SK-N-SH (cell line): ENCODE measurements around the gene SDF4. TPM values are rescaled to one million over a fixed set of nuclear protein-coding genes. Genes with fewer than 3 reads are reported as not detected.

Source experiments
- CTCF ChIA-PET: fragments of 300-600, 350-600 bp; formaldehyde crosslinking; extraction: SDS; loops from one replicate; lab custom pipeline; 2021; lab: Yijun Ruan, JAX
- POLR2A ChIA-PET: fragments of 350-600 bp; sonication (Branson Sonifier 250); formaldehyde crosslinking; extraction: SDS; loops from one replicate; lab custom pipeline; 2020; ENCODE audit warnings: antibody characterized with exemption, inconsistent platforms; lab: Yijun Ruan, JAX
- DNase-seq: peaks from one replicate; pipeline ENCODE4 v3.0.0; 2012
- H2AFZ ChIP-seq: fragments of 200-600 bp; sonication (generic); 2 replicates; pipeline ENCODE4 v1.8.1; 2016; ENCODE audit warnings: antibody characterized with exemption, mild to moderate bottlenecking, low read depth
- H3F3A ChIP-seq: fragments of 200-600 bp; sonication (generic); replicated peaks from 2 replicates; pipeline ENCODE3; 2016; ENCODE audit warnings: antibody characterized with exemption, mild to moderate bottlenecking; ENCODE audit not compliant: insufficient read depth
- H3K27ac ChIP-seq, 2 experiments: fragments of 200-500 bp in 1 of 2; fragments of 200-600 bp in 1 of 2; sonication (Bioruptor generic) in 1 of 2; sonication (generic), shearing (Covaris generic) in 1 of 2; 2 replicates each; pipeline versions ENCODE4 v1.5.1 to v1.6.1; 2014 to 2016; ENCODE audit warnings: low read depth in 2 of 2, inconsistent platforms in 1 of 2, low read length in 1 of 2, mild to moderate bottlenecking in 1 of 2, mixed read lengths in 1 of 2
- H3K27me3 ChIP-seq: fragments of 200-600 bp; sonication (generic), shearing (Covaris generic); 2 replicates; pipeline ENCODE4 v1.6.1; 2016; ENCODE audit warnings: mixed run types; ENCODE audit not compliant: insufficient read depth
- H3K36me3 ChIP-seq, 2 experiments: fragments of 200-500 bp in 1 of 2; fragments of 200-600 bp in 1 of 2; sonication (Bioruptor generic) in 1 of 2; sonication (generic) in 1 of 2; replicated peaks in 1 of 2; 2 replicates each; pipeline versions ENCODE3 to v1.5.1; 2014 to 2016; ENCODE audit warnings: low read length in 1 of 2, mild to moderate bottlenecking in 1 of 2; ENCODE audit not compliant: insufficient read depth in 2 of 2, control insufficient read depth in 1 of 2
- H3K4me1 ChIP-seq, 2 experiments: fragments of 200-500 bp in 1 of 2; fragments of 200-600 bp in 1 of 2; sonication (Bioruptor generic) in 1 of 2; sonication (generic), shearing (Covaris generic) in 1 of 2; 2 replicates each; pipeline versions ENCODE4 v1.5.1 to v1.6.1; 2014 to 2016; ENCODE audit warnings: low read depth in 1 of 2, low read length in 1 of 2, mixed run types in 1 of 2; ENCODE audit not compliant: insufficient read depth in 2 of 2, control insufficient read depth in 1 of 2
- H3K4me2 ChIP-seq: fragments of 200-600 bp; sonication (generic), shearing (Covaris generic); 2 replicates; pipeline ENCODE4 v1.6.1; 2017; ENCODE audit warnings: mixed run types
- H3K4me3 ChIP-seq, 2 experiments: fragments of 200-500 bp in 1 of 2; fragments of 200-600 bp in 1 of 2; sonication (Bioruptor generic) in 1 of 2; sonication (generic), shearing (Covaris generic) in 1 of 2; 2 replicates each; pipeline versions ENCODE4 v1.5.1 to v1.8.1; 2014 to 2016; ENCODE audit warnings: low read depth in 2 of 2, inconsistent platforms in 1 of 2, low read length in 1 of 2, mild to moderate bottlenecking in 1 of 2, mixed read lengths in 1 of 2, moderate library complexity in 1 of 2
- H3K79me2 ChIP-seq: fragments of 200-600 bp; sonication (generic); 2 replicates; pipeline ENCODE4 v1.8.1; 2017; ENCODE audit warnings: mild to moderate bottlenecking; ENCODE audit not compliant: insufficient read depth
- H3K9ac ChIP-seq: fragments of 200-600 bp; sonication (generic); 2 replicates; pipeline ENCODE4 v1.6.1; 2017; ENCODE audit warnings: mixed run types
- H3K9me2 ChIP-seq: fragments of 200-600 bp; sonication (generic); 2 replicates; pipeline ENCODE4 v1.6.1; 2017; ENCODE audit warnings: mixed run types
- H3K9me3 ChIP-seq: fragments of 200-600 bp; sonication (generic); 2 replicates; pipeline ENCODE4 v1.6.1; 2017; ENCODE audit warnings: mixed run types, mild to moderate bottlenecking, moderate library complexity
- H4K20me1 ChIP-seq: fragments of 200-600 bp; sonication (generic); 2 replicates; pipeline ENCODE4 v1.6.1; 2017; ENCODE audit warnings: mild to moderate bottlenecking, mixed run types; ENCODE audit not compliant: insufficient read depth
- CTCF ChIP-seq: fragments of 200-600 bp; sonication (generic); IDR thresholded peaks from 2 replicates; pipeline ENCODE4 v1.6.1; 2017; ENCODE audit warnings: antibody characterized with exemption, mild to moderate bottlenecking, moderate library complexity
- ELF1 ChIP-seq: IDR thresholded peaks from 2 replicates; pipeline ENCODE4 v1.4.0; 2012
- EP300 ChIP-seq, 2 experiments: IDR thresholded peaks; 2 replicates each; pipeline versions ENCODE4 v1.4.0 to v1.6.1; 2012; ENCODE audit warnings: borderline replicate concordance in 1 of 2, low read depth in 1 of 2, low read length in 1 of 2
- EZH2phosphoT487 ChIP-seq: fragments of 200-600 bp; sonication (generic); IDR thresholded peaks from 2 replicates; pipeline ENCODE4 v1.6.1; 2017; ENCODE audit warnings: low read depth, mixed run types, mild to moderate bottlenecking, antibody characterized with exemption, moderate library complexity, borderline replicate concordance
- FOXJ3 ChIP-seq: sonication (generic); formaldehyde crosslinking; IDR thresholded peaks from 2 replicates; pipeline ENCODE4 v1.5.1; 2020; ENCODE audit warnings: mild to moderate bottlenecking, missing genetic modification reagents
- FOXM1 ChIP-seq: IDR thresholded peaks from 2 replicates; pipeline ENCODE4 v1.4.0; 2012; ENCODE audit warnings: low read depth, mild to moderate bottlenecking
- GABPA ChIP-seq: IDR thresholded peaks from 2 replicates; pipeline ENCODE4 v1.4.0; 2012; ENCODE audit warnings: low read depth, mild to moderate bottlenecking
- GATA2 ChIP-seq: sonication (generic); formaldehyde crosslinking; IDR thresholded peaks from 2 replicates; pipeline ENCODE4 v1.5.0; 2020; ENCODE audit warnings: mild to moderate bottlenecking, missing genetic modification reagents
- MXI1 ChIP-seq: IDR thresholded peaks from 2 replicates; pipeline ENCODE4 v1.6.1; 2012; ENCODE audit warnings: mild to moderate bottlenecking, low read depth, low read length, improper control_type of control experiment
- NFIC ChIP-seq: IDR thresholded peaks from 2 replicates; pipeline ENCODE4 v1.4.0; 2012; ENCODE audit warnings: borderline replicate concordance
- RAD21 ChIP-seq: IDR thresholded peaks from 2 replicates; pipeline ENCODE4 v1.6.1; 2012; ENCODE audit warnings: mild to moderate bottlenecking, low read length
- RCOR1 ChIP-seq: fragments of 150-350 bp; IDR thresholded peaks from 2 replicates; pipeline ENCODE4 v1.6.1; 2017; ENCODE audit warnings: antibody characterized with exemption, low read length
- RFX5 ChIP-seq: IDR thresholded peaks from 2 replicates; pipeline ENCODE4 v1.6.1; 2012; ENCODE audit warnings: mild to moderate bottlenecking, improper control_type of control experiment, low read length
- SMC3 ChIP-seq: IDR thresholded peaks from 2 replicates; pipeline ENCODE4 v1.6.1; 2012; ENCODE audit warnings: low read depth, low read length, improper control_type of control experiment
- WGBS: methylation state at CpG from one replicate; pipeline ENCODE4 v1.1.6; 2017; ENCODE audit warnings: low lambda C conversion rate; 5-methylcytosine and 5-hydroxymethylcytosine counted together
- polyA plus RNA-seq, 3 experiments: library from polyadenylated mRNA; depleted of rRNA; stranded (reverse); fragments of >200 nt; gene quantifications; 2 replicates each; pipeline ENCODE4 v1.2.3, GENCODE V29; 2012
- TF ChIP-seq, protein P1 (sequence below): fragments of 150-350 bp; IDR thresholded peaks from 2 replicates; pipeline ENCODE4 v1.6.1; 2016; ENCODE audit warnings: mild to moderate bottlenecking, low read depth, low read length
- TF ChIP-seq, protein P2 (sequence below): IDR thresholded peaks from 2 replicates; pipeline ENCODE4 v1.4.0; 2012; ENCODE audit warnings: low read depth, borderline replicate concordance
- TF ChIP-seq, protein P3 (sequence below): IDR thresholded peaks from 2 replicates; pipeline ENCODE4 v1.4.0; 2012; ENCODE audit warnings: low read depth, borderline replicate concordance
- TF ChIP-seq, protein P4 (sequence below): IDR thresholded peaks from 2 replicates; pipeline ENCODE4; 2012

Gene SDF4
- polyA plus RNA-seq, 1 of the 3 experiments (the other 2 are of a cell fraction): 265 TPM

DNA sequence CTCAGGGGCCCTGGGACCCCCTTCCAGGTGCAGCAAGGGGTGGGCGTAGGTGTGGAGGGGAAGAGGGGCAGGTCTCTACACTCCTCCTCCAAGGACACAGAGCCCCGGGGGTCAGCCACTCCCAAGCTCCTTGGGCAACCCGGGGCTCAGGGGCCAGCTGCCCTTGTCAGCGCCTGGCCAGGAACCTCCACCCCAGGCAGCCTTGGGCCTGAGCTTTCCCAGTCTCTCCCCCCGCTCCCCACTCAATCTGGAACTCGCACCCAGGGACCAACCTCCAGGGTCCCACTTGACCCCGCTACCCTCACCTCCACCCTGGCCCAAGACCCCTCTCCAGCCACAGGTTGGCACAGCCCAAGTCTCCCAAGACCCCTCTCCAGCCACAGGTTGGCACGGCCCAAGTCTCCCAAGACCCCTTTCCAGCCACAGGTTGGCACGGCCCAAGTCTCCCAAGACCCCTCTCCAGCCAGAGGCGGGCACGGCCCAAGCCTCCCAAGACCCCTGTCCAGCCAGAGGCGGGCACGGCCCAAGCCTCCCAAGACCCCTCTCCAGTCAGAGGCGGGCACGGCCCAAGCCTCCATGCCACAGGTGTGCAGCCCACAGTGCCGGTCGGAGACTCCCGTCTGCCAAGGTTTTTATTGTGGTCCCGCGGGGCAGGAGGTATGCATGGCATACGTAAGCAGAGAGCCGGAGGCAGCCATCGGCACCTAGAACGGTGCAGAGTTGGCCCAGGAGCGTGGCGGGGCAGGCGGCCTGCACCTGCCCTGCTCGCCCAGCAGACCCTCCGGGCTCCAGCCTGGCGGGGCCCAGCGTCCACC lies 20.9 kb downstream of the SDF4 start:
- POLR2A ChIA-PET: no interaction called here
- no peak overlapping the region for H3K4me3 ChIP-seq
- H3K36me3 ChIP-seq: no peaks in the 10 kb centered on the region
- H3K27ac ChIP-seq: no peak overlapping the region
- H3K4me1 ChIP-seq: peaks cover 3 to 5% of the 10 kb centered on the region in 2 experiments; a peak in 1 of 4 replicates
- H3K9ac ChIP-seq: no peak overlapping the region
- no peaks in the 10 kb centered on the region for H3K9me2 ChIP-seq
- no peak overlapping the region for H3K4me2 ChIP-seq
- no peaks in the 10 kb centered on the region for H3K79me2 ChIP-seq
- DNase-seq: peak; percentile 32
- CTCF ChIA-PET: interaction anchor here (1.0 kb wide), 1 partner anchor 217 kb away, joined by 3 read pairs; no protein-coding TSS in a partner anchor
- WGBS: 80% methylated on average over 1 of the region's 31 CpGs
- H3K27me3 ChIP-seq: peaks cover 7% of the 10 kb centered on the region; the same call in 1 of the 2 replicates
- no peaks in the 10 kb centered on the region for H3K9me3 ChIP-seq
- no peaks in the 10 kb centered on the region for H3F3A ChIP-seq
- H4K20me1 ChIP-seq: no peaks in the 10 kb centered on the region
- TF ChIP-seq NFIC: no peak
- no peak for TF ChIP-seq SMC3
- TF ChIP-seq GABPA: no peak
- TF ChIP-seq EP300 (IDR thresholded peaks at IDR 0.05; ENCODE audit: borderline replicate concordance in 1 of 2, low read depth in 1 of 2, low read length in 1 of 2): no peak
- H2AFZ ChIP-seq: no peak overlapping the region

DNA sequence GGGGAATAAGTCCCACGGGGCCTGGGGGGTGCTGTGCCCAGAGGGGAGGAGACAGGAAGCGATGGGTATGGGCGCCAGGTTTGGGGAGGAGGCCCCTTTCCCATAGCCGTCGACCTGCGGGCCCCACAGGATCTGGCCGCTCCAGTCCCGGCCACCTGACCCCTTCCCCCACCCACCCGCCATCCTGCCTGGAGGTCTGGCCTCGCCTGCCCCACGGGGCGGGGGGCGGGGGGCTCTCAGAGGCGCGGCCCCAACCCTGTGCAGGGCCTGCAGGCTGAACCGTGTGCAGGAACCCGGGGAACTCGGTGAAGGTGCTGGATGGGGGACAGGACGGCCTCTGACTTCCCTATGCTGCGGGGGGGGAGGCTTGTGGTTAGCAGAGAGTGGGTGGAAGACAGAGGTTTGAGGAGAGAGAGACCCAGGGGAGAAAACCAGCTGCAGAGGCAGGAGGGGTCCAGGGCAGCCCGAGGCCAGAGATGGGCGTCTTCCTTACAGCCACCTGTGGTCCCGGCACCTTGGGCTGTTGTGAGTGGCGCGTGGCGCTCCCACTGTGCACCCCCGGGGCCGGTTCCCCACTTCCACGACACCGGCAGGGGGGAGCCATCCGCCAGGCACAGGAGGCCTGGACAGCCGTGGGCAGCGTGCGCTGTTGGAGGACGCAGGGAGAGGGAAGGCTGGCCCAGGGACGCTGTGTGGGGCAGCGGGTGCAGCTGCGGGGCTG lies 22.9 kb downstream of the SDF4 start:
- H2AFZ ChIP-seq: no peak overlapping the region
- no peaks in the 10 kb centered on the region for H3K9me2 ChIP-seq
- no peak overlapping the region for H3K27ac ChIP-seq
- H3K4me1 ChIP-seq: peaks cover 3 to 7% of the 10 kb centered on the region in 2 experiments; a peak in 1 of 4 replicates
- CTCF ChIA-PET: interaction anchor here (0.6 kb wide), 1 partner anchor 21 kb away, joined by 4 read pairs; no protein-coding TSS in a partner anchor
- POLR2A ChIA-PET: interaction anchor here (0.7 kb wide), 1 partner anchor 68 kb away, joined by 3 read pairs; no protein-coding TSS in a partner anchor
- H3K36me3 ChIP-seq: no peaks in the 10 kb centered on the region
- H4K20me1 ChIP-seq: no peaks in the 10 kb centered on the region
- H3K4me2 ChIP-seq: peak overlapping the region; percentile 62; the same call in 1 of the 2 replicates
- H3F3A ChIP-seq: no peaks in the 10 kb centered on the region
- H3K9ac ChIP-seq: no peak overlapping the region
- H3K9me3 ChIP-seq: no peaks in the 10 kb centered on the region
- no peak for DNase-seq
- WGBS: 64% methylated on average over 22 of the region's 38 CpGs
- H3K4me3 ChIP-seq: no peak overlapping the region
- H3K27me3 ChIP-seq: peaks cover 7% of the 10 kb centered on the region; the same call in 1 of the 2 replicates
- no peaks in the 10 kb centered on the region for H3K79me2 ChIP-seq
- TF ChIP-seq ELF1: no peak
- TF ChIP-seq RAD21: no peak
- TF ChIP-seq RFX5: no peak
- TF ChIP-seq NFIC: no peak
- TF ChIP-seq, protein P1, sequence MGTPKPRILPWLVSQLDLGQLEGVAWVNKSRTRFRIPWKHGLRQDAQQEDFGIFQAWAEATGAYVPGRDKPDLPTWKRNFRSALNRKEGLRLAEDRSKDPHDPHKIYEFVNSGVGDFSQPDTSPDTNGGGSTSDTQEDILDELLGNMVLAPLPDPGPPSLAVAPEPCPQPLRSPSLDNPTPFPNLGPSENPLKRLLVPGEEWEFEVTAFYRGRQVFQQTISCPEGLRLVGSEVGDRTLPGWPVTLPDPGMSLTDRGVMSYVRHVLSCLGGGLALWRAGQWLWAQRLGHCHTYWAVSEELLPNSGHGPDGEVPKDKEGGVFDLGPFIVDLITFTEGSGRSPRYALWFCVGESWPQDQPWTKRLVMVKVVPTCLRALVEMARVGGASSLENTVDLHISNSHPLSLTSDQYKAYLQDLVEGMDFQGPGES: no peak
- TF ChIP-seq GABPA: no peak
- no peak for TF ChIP-seq GATA2 (CRISPR knock-in tag)
- TF ChIP-seq, protein P2, sequence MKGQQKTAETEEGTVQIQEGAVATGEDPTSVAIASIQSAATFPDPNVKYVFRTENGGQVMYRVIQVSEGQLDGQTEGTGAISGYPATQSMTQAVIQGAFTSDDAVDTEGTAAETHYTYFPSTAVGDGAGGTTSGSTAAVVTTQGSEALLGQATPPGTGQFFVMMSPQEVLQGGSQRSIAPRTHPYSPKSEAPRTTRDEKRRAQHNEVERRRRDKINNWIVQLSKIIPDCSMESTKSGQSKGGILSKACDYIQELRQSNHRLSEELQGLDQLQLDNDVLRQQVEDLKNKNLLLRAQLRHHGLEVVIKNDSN: no peak
- TF ChIP-seq, protein P3, sequence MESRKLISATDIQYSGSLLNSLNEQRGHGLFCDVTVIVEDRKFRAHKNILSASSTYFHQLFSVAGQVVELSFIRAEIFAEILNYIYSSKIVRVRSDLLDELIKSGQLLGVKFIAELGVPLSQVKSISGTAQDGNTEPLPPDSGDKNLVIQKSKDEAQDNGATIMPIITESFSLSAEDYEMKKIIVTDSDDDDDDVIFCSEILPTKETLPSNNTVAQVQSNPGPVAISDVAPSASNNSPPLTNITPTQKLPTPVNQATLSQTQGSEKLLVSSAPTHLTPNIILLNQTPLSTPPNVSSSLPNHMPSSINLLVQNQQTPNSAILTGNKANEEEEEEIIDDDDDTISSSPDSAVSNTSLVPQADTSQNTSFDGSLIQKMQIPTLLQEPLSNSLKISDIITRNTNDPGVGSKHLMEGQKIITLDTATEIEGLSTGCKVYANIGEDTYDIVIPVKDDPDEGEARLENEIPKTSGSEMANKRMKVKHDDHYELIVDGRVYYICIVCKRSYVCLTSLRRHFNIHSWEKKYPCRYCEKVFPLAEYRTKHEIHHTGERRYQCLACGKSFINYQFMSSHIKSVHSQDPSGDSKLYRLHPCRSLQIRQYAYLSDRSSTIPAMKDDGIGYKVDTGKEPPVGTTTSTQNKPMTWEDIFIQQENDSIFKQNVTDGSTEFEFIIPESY: no peak
- TF ChIP-seq FOXJ3 (CRISPR knock-in tag): no peak
- TF ChIP-seq CTCF: no peak
- no peak for TF ChIP-seq FOXM1
- no peak for TF ChIP-seq MXI1
- TF ChIP-seq EZH2phosphoT487: no peak
- TF ChIP-seq RCOR1: no peak
- TF ChIP-seq, protein P4, sequence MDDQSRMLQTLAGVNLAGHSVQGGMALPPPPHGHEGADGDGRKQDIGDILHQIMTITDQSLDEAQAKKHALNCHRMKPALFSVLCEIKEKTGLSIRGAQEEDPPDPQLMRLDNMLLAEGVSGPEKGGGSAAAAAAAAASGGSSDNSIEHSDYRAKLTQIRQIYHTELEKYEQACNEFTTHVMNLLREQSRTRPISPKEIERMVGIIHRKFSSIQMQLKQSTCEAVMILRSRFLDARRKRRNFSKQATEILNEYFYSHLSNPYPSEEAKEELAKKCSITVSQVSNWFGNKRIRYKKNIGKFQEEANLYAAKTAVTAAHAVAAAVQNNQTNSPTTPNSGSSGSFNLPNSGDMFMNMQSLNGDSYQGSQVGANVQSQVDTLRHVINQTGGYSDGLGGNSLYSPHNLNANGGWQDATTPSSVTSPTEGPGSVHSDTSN: no peak
